Esophagus muscularis mucosa (tissue), 4 donors: ENCODE results near the gene ATP11A. TPM values are rescaled to one million over a fixed set of nuclear protein-coding genes. Genes with fewer than 3 reads are reported as not detected.
A peak's percentile ranks its signal among the peaks of the same experiment; 100 is the strongest.

ENCODE experiments used
- DNase-seq: peaks from one replicate; pipeline ENCODE4 v3.0.0-alpha.2; 2017; ENCODE audit errors: extremely low spot score
- H3K27ac ChIP-seq, 4 donors: fragments of 200-600 bp; sonication (generic); replicated peaks in 1 of 4; 1 replicate in 3 of 4; 2 replicates in 1 of 4; pipeline ENCODE4 v1.5.1; 2016 to 2019; ENCODE audit warnings: mild to moderate bottlenecking in 1 of 4
- H3K27me3 ChIP-seq, 4 donors: fragments of 200-600 bp; sonication (generic); one replicate each; pipeline versions ENCODE4 v1.5.1 to v1.6.0; 2016 to 2019
- H3K36me3 ChIP-seq, 4 donors: fragments of 200-600 bp; sonication (generic); one replicate each; pipeline ENCODE4 v1.5.1; 2016 to 2019
- H3K4me1 ChIP-seq, 4 donors: fragments of 200-600 bp; sonication (generic); one replicate each; pipeline ENCODE4 v1.5.1; 2016 to 2019
- H3K4me3 ChIP-seq, 4 donors: fragments of 200-600 bp; sonication (generic); 1 replicate in 2 of 4; 2 replicates in 2 of 4; pipeline ENCODE4 v1.5.1; 2016 to 2019; ENCODE audit warnings: mild to moderate bottlenecking in 4 of 4, moderate library complexity in 1 of 4
- H3K9me3 ChIP-seq, 4 donors: fragments of 200-600 bp; sonication (generic); 1 replicate in 3 of 4; 2 replicates in 1 of 4; pipeline ENCODE4 v1.5.1; 2016 to 2019
- EP300 ChIP-seq: sonication (generic); formaldehyde crosslinking; IDR thresholded peaks from one replicate; pipeline ENCODE4 v1.6.1; 2017; ENCODE audit warnings: antibody characterized with exemption
- POLR2A ChIP-seq: fragments of 450-650 bp; IDR thresholded peaks from one replicate; pipeline ENCODE4 v1.6.1; 2017; ENCODE audit warnings: antibody characterized with exemption, moderate library complexity, mild to moderate bottlenecking, low read depth
- POLR2AphosphoS5 ChIP-seq, 2 donors: sonication (generic); formaldehyde crosslinking; IDR thresholded peaks; one replicate each; pipeline ENCODE4 v1.6.1; 2017; ENCODE audit warnings: antibody characterized with exemption in 2 of 2
- WGBS: methylation state at CpG from one replicate; pipeline ENCODE4 v1.1.5; 2018; 5-methylcytosine and 5-hydroxymethylcytosine counted together
- intact Hi-C: fragments of 100-400 bp; cut with DNase I; formaldehyde crosslinking; loops from one replicate; pipeline ENCODE4 v1.15.1; 2023
- total RNA-seq, 4 donors: library from RNA; depleted of rRNA; stranded (reverse); fragments of >200 nt; gene quantifications; one replicate each; pipeline versions ENCODE4 v1.1.0 to v1.2.1, GENCODE V29; 2016
- TF ChIP-seq, protein P1 (sequence below), 3 experiments: fragments of 200-600 bp in 2 of 3; fragments of 450-650 bp in 1 of 3; sonication (generic) in 2 of 3; IDR thresholded peaks; one replicate each; pipeline ENCODE4 v1.5.1; 2017 to 2019; ENCODE audit warnings: antibody characterized with exemption in 3 of 3, mild to moderate bottlenecking in 2 of 3, moderate library complexity in 1 of 3

Gene ATP11A
- total RNA-seq, 4 donors from 2014 or later: 11.2 to 27.8 (median 14.3) TPM

GRCh38 chr13:112931028-112931934 is 241.4 kb downstream of the ATP11A start:
- peaks cover 0 to 81% (median 7%) of the 10 kb centered on the region in 4 donors for H3K27me3 ChIP-seq

DNA sequence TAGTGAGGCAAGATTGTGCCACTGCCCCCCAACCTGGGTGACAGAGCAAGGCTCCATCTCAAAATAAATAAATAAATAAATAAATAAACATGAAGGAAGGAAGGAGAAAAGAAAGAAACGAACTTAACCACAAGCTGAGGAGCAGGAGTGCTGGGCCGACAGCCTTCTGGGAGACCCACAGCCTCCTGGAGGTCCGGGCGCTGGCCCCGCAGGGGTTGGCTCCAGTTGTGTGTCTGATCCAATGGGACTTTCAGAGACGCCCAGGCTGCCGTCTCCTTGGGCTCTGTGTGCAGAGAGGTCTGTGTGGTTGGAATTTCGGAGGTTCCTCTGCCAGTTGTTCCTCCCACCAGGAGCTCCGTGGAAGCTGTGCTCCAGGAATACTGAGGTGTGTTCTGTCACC is 243.1 kb downstream of the ATP11A start:
- Histone ChIP-seq H3K36me3 (no peaks in the 10 kb centered on the region), H3K27me3 (peaks cover 0 to 71% (median 7%) of the 10 kb centered on the region in 4 donors), H3K4me3 (no peak overlapping the region), H3K9me3 (no peaks in the 10 kb centered on the region), H3K27ac (no peak overlapping the region), H3K4me1 (peaks cover 13 to 21% (median 15%) of the 10 kb centered on the region in 4 donors)
- DNase-seq: no peak
- intact Hi-C loops: no loop called here
- 76% methylated on average over 9 of the region's 9 CpGs for WGBS
- no peak for TF ChIP-seq POLR2A
- no peak for TF ChIP-seq EP300
- TF ChIP-seq, protein P1, sequence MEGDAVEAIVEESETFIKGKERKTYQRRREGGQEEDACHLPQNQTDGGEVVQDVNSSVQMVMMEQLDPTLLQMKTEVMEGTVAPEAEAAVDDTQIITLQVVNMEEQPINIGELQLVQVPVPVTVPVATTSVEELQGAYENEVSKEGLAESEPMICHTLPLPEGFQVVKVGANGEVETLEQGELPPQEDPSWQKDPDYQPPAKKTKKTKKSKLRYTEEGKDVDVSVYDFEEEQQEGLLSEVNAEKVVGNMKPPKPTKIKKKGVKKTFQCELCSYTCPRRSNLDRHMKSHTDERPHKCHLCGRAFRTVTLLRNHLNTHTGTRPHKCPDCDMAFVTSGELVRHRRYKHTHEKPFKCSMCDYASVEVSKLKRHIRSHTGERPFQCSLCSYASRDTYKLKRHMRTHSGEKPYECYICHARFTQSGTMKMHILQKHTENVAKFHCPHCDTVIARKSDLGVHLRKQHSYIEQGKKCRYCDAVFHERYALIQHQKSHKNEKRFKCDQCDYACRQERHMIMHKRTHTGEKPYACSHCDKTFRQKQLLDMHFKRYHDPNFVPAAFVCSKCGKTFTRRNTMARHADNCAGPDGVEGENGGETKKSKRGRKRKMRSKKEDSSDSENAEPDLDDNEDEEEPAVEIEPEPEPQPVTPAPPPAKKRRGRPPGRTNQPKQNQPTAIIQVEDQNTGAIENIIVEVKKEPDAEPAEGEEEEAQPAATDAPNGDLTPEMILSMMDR (IDR thresholded peaks at IDR 0.05): no peak
- TF ChIP-seq POLR2AphosphoS5 (IDR thresholded peaks at IDR 0.05): no peak

More at GRCh38 chr13:112931028-112931934, 241.4 kb downstream of the ATP11A start:
- Histone ChIP-seq H3K36me3 (no peaks in the 10 kb centered on the region), H3K9me3 (peaks cover 0 to 7% (median 0%) of the 10 kb centered on the region in 4 donors), H3K27ac (no peak overlapping the region), H3K4me3 (no peak overlapping the region), H3K4me1 (peaks cover 13 to 21% (median 15%) of the 10 kb centered on the region in 4 donors)
- no peak for TF ChIP-seq EP300
- TF ChIP-seq, protein P1 (IDR thresholded peaks at IDR 0.05): peak in 2 of 3 experiments; percentile 24 to 55
- WGBS: 53% methylated on average over 32 of the region's 32 CpGs
- DNase-seq: no peak
- intact Hi-C loops: no loop called here

GRCh38 chr13:112933649-112934048 is 243.8 kb downstream of the ATP11A start:
- Histone ChIP-seq H3K4me1 (peaks cover 11 to 20% (median 12%) of the 10 kb centered on the region in 4 donors), H3K9me3 (no peaks in the 10 kb centered on the region), H3K36me3 (no peaks in the 10 kb centered on the region), H3K4me3 (no peak overlapping the region), H3K27ac (no peak overlapping the region), H3K27me3 (peaks cover 0 to 64% (median 7%) of the 10 kb centered on the region in 4 donors)
- TF ChIP-seq POLR2A (no peak), POLR2AphosphoS5 (IDR thresholded peaks at IDR 0.05) (no peak)
- intact Hi-C loops: no loop called here
- no peak for DNase-seq
- 94% methylated on average over 6 of the region's 7 CpGs for WGBS

DNA sequence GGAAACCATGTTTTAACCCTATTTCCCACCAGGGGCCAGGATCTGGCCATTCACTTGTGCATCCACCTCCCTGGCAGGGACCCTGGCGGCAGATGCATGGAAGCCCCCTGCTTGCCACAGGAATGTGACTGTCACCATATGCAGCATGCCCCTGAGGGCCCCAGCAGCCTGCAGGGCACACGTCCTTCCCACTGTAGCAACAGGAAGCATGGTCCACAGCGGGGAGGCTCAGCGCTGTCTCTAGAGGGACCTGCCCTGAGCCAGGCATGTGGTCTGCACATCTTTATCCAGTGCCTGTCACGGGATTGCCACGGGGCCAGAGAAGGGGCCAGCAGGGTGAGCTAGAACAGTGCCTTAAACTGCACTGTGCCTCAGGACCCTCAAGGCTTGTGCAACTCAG is 244.2 kb downstream of the ATP11A start:
- H3K9me3 ChIP-seq: no peaks in the 10 kb centered on the region
- TF ChIP-seq EP300: no peak
- no peak for TF ChIP-seq POLR2A
- TF ChIP-seq POLR2AphosphoS5 (IDR thresholded peaks at IDR 0.05): no peak
- TF ChIP-seq, protein P1 (IDR thresholded peaks at IDR 0.05): no peak
- intact Hi-C loops: no loop called here
- no peaks in the 10 kb centered on the region for H3K36me3 ChIP-seq
- peaks cover 0 to 60% (median 7%) of the 10 kb centered on the region in 4 donors for H3K27me3 ChIP-seq
- H3K27ac ChIP-seq: no peak overlapping the region
- no peak for DNase-seq
- WGBS: 60% methylated on average over 2 of the region's 6 CpGs
- no peak overlapping the region for H3K4me3 ChIP-seq
- peaks cover 7 to 16% (median 8%) of the 10 kb centered on the region in 4 donors for H3K4me1 ChIP-seq

Other genes starting within 250 kb of the ATP11A start
- gene TUBGCP3, start 101.9 kb upstream of the ATP11A start, total RNA-seq: 10 to 100 TPM; 25.2 to 33.6 (median 30.6) TPM